ENCODE data around the gene GTF2F2. TPM values are rescaled to one million over a fixed set of nuclear protein-coding genes. Genes with fewer than 3 reads are reported as not detected.

The GTF2F2 gene
- total RNA-seq, 1 donor from 2014 or later = 14.8 TPM

DNA sequence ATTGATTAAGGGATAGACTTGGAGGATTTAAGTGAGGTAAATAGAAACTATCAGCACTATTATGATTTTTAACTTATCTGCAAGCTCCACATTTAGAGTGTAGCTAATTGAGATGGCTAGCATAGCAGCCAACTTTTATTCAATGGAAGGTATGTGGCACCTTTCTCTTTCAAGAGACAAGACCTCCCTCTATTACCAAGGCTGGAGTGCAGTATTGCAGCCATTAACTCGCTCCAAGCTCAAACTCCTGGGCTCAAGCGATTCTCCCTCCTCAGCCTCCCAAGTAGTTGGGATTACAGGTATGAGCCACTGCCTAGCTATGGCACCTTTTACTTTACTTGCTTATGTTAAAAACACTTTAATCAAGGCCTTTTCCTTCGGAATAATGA is 212.5 kb downstream of the GTF2F2 start:
- no peak for DNase-seq (ENCODE audit: low spot score)

GRCh38 chr13:45333251-45333976 is 213.1 kb downstream of the GTF2F2 start:
- no peak for DNase-seq (ENCODE audit: low spot score)

Other genes with a start within 250 kb of the GTF2F2 start
- 5.2 TPM for gene NUFIP1, start 131.0 kb upstream of the GTF2F2 start, total RNA-seq
- gene GPALPP1, start 131.0 kb upstream of the GTF2F2 start, total RNA-seq = 15.3 TPM
- gene KCTD4, start 80.5 kb downstream of the GTF2F2 start, total RNA-seq = not detected
- gene TPT1, start 220.7 kb downstream of the GTF2F2 start, total RNA-seq = 3,722 TPM